Right lobe of liver (tissue), 6 donors: ENCODE results near the gene CDK8. TPM values are rescaled to one million over a fixed set of nuclear protein-coding genes. Genes with fewer than 3 reads are reported as not detected.
A peak's percentile ranks its signal among the peaks of the same experiment; 100 is the strongest.

ENCODE experiments used
- ATAC-seq, 4 donors: fragments of 200-7000 bp; cut with Tn5 transposase; one replicate each; pipeline ENCODE4 v1.9.1; 2020; ENCODE audit warnings: mild to moderate bottlenecking in 4 of 4, moderate library complexity in 4 of 4
- DNase-seq, 3 donors: peaks; one replicate each; pipeline ENCODE4 v3.0.0-alpha.2; 2020
- H3K27ac ChIP-seq, 3 donors: fragments of 200-600 bp; one replicate each; pipeline ENCODE4 v1.8.0; 2022
- H3K27me3 ChIP-seq, 2 donors: fragments of 200-600 bp; one replicate each; pipeline ENCODE4 v1.8.0; 2022
- H3K36me3 ChIP-seq, 4 donors: fragments of 200-600 bp; sonication (generic) in 1 of 4; one replicate each; pipeline versions ENCODE4 v1.5.1 to v1.8.0; 2017 to 2022; ENCODE audit warnings: control low read depth in 1 of 4
- H3K4me1 ChIP-seq, 4 donors: fragments of 200-600 bp; sonication (generic) in 1 of 4; one replicate each; pipeline versions ENCODE4 v1.5.1 to v1.8.0; 2017 to 2022; ENCODE audit warnings: control low read depth in 1 of 4
- H3K4me3 ChIP-seq, 3 donors: fragments of 200-600 bp; one replicate each; pipeline ENCODE4 v1.8.0; 2022
- H3K9me3 ChIP-seq, 4 donors: fragments of 200-600 bp; sonication (generic) in 1 of 4; one replicate each; pipeline versions ENCODE4 v1.5.1 to v1.8.0; 2017 to 2022; ENCODE audit warnings: control low read depth in 1 of 4
- CTCF ChIP-seq, 4 donors: fragments of 200-600 bp in 3 of 4; fragments of 450-650 bp in 1 of 4; IDR thresholded peaks; one replicate each; pipeline versions ENCODE4 v1.5.1 to v1.8.0; 2016 to 2022; ENCODE audit warnings: antibody characterized with exemption in 4 of 4, mild to moderate bottlenecking in 2 of 4
- POLR2A ChIP-seq: fragments of 450-650 bp; IDR thresholded peaks from one replicate; pipeline ENCODE4 v1.6.1; 2017; ENCODE audit warnings: antibody characterized with exemption, mild to moderate bottlenecking
- WGBS: methylation state at CpG from one replicate; pipeline ENCODE4 v1.1.6; 2018; ENCODE audit warnings: low coverage, low lambda C conversion rate; ENCODE audit not compliant: insufficient coverage; ENCODE audit errors: missing lambda C conversion rate; 5-methylcytosine and 5-hydroxymethylcytosine counted together
- intact Hi-C, 2 donors: fragments of 100-400 bp; cut with DNase I; formaldehyde crosslinking; loops; one replicate each; pipeline versions ENCODE4 v1.11.2 to v1.14.1; 2022
- total RNA-seq, 6 experiments: library from RNA; depleted of rRNA in 2 of 6; stranded (reverse); fragments of >200 nt in 2 of 6; fragmentation: NEBNext Ultra II Directional in 3 of 6; extraction: Animal tissue kit (Norgen Biotek cat#: 25700) in 3 of 6; gene quantifications; one replicate each; pipeline versions ENCODE4 v1.1.0 to v1.2.4, GENCODE V29; 2016 to 2023
- donor health status: DM: no; HTN: yes; CAD: no.
- donor health status: DM: no; HTN: no; CAD: no.
- donor health status: DM: no; HTN: no; CAD: no.
- donor health status: DM: no; HTN: yes; CAD: no.
- donor health status: DM: no; HTN: yes; CAD: no.

The CDK8 gene
- total RNA-seq, 6 experiments from 2014 or later = 6.2 to 10.5 (median 7.7) TPM

- TF ChIP-seq CTCF (IDR thresholded peaks at IDR 0.05) (no peak), POLR2A (no peak)
- peaks cover 0 to 8% (median 4%) of the 10 kb centered on the region in 4 donors for H3K4me1 ChIP-seq
- no peaks in the 10 kb centered on the region for H3K9me3 ChIP-seq
- peaks cover 7 to 79% (median 44%) of the 10 kb centered on the region in 4 donors for H3K36me3 ChIP-seq
- intact Hi-C loops = no loop called here
- no peak for DNase-seq
- H3K27me3 ChIP-seq = no peaks in the 10 kb centered on the region
- H3K27ac ChIP-seq = no peak overlapping the region
- WGBS = 83% methylated on average over 2 of the region's 2 CpGs
- no peak overlapping the region for H3K4me3 ChIP-seq
- ATAC-seq = no peak
Observed at GRCh38 chr13:26216042-26216441, 37.9 kb upstream of the CDK8 start.

GRCh38 chr13:26219726-26220125 is 34.2 kb upstream of the CDK8 start:
- DNase-seq = no peak
- peaks cover 0 to 15% (median 5%) of the 10 kb centered on the region in 4 donors for H3K4me1 ChIP-seq
- TF ChIP-seq POLR2A (no peak), CTCF (IDR thresholded peaks at IDR 0.05) (no peak)
- 77% methylated on average over 1 of the region's 1 CpG for WGBS
- intact Hi-C loops = no loop called here
- peaks cover 7 to 51% (median 29%) of the 10 kb centered on the region in 4 donors for H3K36me3 ChIP-seq
- ATAC-seq = no peak
- H3K27ac ChIP-seq = no peak overlapping the region
- no peaks in the 10 kb centered on the region for H3K27me3 ChIP-seq
- no peak overlapping the region for H3K4me3 ChIP-seq
- H3K9me3 ChIP-seq = no peaks in the 10 kb centered on the region

GRCh38 chr13:26220575-26220974 is 33.4 kb upstream of the CDK8 start:
- H3K27ac ChIP-seq = no peak overlapping the region
- TF ChIP-seq CTCF (IDR thresholded peaks at IDR 0.05) = no peak
- no peak for TF ChIP-seq POLR2A
- H3K36me3 ChIP-seq = peaks cover 7 to 43% (median 23%) of the 10 kb centered on the region in 4 donors
- ATAC-seq (no peak), DNase-seq (no peak)
- intact Hi-C loops = no loop called here
- peaks cover 0 to 15% (median 5%) of the 10 kb centered on the region in 4 donors for H3K4me1 ChIP-seq
- no peaks in the 10 kb centered on the region for H3K27me3 ChIP-seq
- H3K4me3 ChIP-seq = peak overlapping the region in 2 of 3 donors; percentile 88 to 92
- no peaks in the 10 kb centered on the region for H3K9me3 ChIP-seq
- 90% methylated on average over 2 of the region's 2 CpGs for WGBS

GRCh38 chr13:26221399-26221720 is 32.6 kb upstream of the CDK8 start:
- TF ChIP-seq POLR2A (no peak), CTCF (IDR thresholded peaks at IDR 0.05) (no peak)
- no peaks in the 10 kb centered on the region for H3K9me3 ChIP-seq
- peak overlapping the region; percentile 88 to 94 (median 92) for H3K4me3 ChIP-seq
- H3K27ac ChIP-seq = peak overlapping the region; percentile 82 to 95 (median 91)
- H3K4me1 ChIP-seq = peaks cover 0 to 15% (median 5%) of the 10 kb centered on the region in 4 donors
- intact Hi-C loops = no loop called here
- DNase-seq = no peak
- H3K36me3 ChIP-seq = peaks cover 6 to 35% (median 18%) of the 10 kb centered on the region in 4 donors
- no peaks in the 10 kb centered on the region for H3K27me3 ChIP-seq
- peak; percentile 46 to 62 (median 56) for ATAC-seq
- WGBS = 0% methylated on average over 16 of the region's 16 CpGs
